GM19468 (cell line): Measurements from ENCODE around the gene SYNRG.
"Not testable (repeated sequence)": the region's sequence is repeated elsewhere in the genome, so short reads cannot be mapped to it uniquely, and the experiment has no call there.

Experiments
- ATAC-seq: cut with Tn5 transposase; IDR thresholded peaks from one replicate; pipeline ENCODE4 v1.9.1; 2021; ENCODE audit warnings: mild to moderate bottlenecking, moderate library complexity, moderate number of reproducible peaks; ENCODE audit not compliant: unreplicated experiment; ENCODE audit errors: extremely low read depth

Gene SYNRG

DNA sequence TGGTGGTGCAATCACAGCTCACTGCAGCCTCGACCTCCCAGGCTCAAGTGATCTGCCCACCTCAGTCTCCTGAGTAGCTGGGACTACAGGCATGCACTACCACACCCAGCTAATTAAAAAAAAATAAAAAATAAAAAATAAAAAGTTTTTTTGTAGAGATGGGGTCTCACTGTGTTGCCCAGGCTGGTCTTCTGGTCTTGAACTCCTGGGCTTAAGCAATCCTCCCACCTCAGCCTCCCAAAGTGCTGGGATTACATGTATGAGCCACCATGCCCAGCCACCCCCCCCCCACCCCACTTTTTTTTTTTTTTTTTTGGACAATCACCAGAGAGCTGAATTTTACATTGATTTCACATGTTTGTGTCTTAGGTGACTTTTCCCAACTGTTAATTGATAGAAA, 97.6 kb downstream of the SYNRG start:
- not testable (repeated sequence) for ATAC-seq

DNA sequence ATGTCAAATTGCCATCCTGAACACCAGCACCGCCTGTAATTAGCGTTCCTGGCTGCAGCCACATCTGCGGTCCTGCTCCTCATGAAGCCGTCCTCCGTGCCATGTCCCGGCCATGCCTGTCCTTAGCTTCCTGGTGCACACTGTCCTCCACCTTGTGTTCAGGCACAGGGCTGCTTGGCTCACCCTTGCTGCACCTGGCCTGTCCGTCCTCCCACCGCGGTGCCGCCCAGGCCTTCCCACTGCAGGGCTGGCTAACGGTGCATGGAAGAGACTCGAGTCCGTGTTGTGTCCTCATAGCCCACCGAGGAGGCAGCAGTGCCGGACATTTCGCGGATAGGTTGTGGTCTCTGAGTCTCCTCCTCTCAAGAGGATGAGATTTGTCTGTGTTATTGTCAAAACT, 99.2 kb downstream of the SYNRG start:
- ATAC-seq, result no peak

DNA sequence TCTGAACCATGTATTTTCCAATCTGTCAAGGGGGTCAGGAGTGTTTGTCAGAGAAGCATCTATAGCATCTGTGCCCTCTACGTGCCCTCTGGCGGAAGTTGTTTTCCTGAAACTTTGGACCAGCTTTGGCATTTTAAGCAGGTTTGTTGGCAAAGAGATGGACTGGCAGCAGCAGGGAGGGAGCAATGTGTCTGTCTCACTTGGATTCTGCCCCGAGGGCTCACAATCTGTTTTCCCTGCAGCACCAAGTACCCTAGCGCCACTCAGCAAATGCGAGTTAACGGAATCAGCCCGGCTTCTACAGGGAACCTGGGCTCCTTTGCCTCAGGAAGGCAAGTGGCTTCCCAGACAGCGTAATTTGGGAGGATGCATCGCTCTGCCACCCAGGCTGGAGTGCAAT, 102.1 kb downstream of the SYNRG start:
- no peak for ATAC-seq

DNA sequence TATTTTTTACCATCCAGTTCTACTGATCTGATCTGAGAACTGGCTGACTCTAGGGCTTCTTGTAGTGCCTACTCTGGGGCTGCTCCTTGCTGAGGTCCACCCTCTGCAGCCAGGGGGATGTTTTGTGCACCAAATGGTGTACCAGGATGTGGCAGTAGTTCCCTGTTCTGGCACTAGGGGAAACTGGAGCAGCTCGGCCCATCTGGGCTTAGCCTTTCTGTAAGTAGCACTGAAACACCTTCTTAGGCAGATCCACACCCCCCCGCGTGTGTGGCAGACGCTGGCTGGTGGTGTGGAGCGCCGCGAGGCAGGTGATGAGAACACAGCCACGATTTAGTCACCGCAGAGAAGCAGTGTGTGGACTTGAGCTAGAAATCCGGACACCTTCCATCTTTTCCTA, 102.5 kb downstream of the SYNRG start:
- no peak for ATAC-seq

DNA sequence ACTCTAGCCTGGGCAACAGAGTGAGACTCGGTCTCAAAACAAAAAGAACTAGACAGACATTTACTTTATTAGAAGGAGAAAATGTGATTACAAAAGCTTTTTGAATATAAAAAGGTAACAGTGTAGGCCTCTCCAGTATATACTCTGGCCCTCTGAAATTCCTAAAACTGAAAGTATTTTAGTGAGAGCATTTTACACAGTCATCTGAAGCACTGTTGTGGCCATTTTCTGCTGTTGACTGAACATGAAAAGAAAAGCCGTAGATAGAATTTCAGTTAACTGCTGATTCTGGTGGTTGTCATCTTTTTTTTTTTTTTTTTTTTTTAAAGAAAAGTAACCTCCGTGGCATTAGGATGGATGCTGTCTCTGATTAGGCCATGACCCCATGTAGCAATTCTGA, 103.9 kb downstream of the SYNRG start:
- no peak for ATAC-seq

DNA sequence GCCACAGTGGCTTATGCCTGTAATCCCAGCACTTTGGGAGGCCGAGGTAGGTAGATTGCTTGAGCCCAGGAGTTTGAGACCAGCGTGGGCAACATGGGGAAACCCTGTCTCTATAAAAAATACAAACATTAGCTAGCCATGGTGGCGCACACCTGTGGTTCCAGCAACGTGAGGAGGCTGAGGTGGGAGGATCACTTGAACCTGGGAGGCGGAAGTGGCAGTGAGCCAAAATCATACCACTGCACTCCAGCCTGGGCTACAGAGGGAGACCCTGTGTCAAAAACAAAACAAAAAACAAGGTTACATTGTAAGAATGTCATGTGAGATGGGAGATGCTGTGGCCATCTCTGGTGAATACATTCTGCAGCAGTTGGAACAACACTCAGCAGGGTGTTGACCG, 106.1 kb downstream of the SYNRG start:
- no peak for ATAC-seq

DNA sequence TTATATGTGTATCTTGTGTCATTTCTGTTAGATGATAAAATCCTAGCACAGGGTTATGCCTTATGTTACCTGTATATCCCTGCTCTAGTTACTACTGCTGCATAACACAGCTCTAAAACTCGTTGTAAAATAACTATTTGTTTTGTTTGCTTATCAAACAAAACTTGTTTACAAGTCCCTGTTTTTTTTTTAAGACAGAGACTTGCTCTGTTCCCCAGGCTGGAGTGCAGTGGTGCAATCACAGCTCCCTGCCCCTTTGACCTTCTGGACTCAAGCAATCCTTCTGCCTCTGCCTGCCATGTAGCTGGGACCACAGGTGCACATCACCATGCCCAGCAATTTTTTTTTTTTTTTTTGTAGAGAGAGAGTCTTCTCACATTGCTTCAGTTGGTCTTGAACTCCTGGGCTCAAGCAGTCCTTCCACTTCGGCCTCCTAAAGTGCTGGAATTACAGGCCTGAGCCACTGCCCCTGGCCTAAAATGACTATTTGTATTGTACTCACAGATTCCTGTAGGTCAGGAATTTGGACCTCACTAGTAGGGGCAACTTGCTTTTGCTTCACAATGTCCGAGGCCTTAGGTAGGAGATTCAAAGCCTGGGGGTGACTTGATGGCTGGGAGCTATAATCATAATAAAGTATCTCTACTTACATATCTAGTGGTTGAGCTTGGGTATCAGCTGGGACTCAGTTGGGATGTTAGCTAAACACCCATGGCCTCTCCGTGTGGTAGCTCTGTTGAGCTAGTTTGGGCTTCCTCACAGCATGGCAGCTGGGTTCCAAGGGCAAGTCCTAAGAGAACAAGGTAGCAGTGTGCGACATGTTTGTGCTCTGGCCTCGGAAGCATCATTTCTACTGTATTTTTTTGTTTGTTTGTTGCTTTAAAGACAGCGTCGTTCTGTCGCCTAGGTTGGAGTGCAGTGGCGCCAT, 106.9 kb downstream of the SYNRG start:
- ATAC-seq, result no peak

DNA sequence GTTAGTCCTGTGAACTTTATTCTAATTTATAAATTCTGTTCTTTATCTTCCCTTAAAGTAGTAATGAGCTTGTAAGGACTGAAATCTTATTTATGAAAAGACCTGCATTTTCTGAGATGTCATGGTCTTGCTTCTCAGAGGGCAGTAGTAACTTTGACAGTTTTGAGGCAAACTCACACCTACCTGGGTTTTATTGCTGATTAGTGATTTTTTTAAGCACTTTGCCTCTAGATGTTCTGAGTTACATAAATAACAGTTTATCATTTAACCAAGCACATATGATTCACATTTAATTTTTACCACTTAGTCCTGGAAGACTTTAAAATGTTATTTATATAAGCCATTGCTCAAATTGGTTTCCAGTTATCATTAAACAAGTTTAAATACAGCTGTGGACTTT, 108.8 kb downstream of the SYNRG start:
- no peak for ATAC-seq

DNA sequence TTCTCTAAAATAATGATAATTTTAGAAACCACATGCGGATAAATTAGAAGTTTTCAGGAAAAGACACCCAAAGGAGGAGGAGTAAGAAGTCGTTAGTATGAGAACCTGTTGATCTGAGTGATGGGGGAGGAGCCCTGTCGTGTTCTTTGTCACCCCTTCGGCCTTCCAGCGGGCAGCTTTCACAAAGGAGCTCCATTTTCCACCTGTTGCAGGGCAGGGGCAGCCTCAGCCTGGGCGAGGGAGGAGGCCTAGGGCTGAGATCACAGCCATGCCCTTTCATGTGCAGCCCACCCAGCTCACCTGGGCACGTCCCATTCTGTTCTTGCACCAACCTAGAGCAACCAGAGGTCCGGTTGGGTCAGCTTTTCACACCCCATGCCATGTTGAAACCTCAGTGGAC, 114.2 kb downstream of the SYNRG start:
- ATAC-seq, result no peak

DNA sequence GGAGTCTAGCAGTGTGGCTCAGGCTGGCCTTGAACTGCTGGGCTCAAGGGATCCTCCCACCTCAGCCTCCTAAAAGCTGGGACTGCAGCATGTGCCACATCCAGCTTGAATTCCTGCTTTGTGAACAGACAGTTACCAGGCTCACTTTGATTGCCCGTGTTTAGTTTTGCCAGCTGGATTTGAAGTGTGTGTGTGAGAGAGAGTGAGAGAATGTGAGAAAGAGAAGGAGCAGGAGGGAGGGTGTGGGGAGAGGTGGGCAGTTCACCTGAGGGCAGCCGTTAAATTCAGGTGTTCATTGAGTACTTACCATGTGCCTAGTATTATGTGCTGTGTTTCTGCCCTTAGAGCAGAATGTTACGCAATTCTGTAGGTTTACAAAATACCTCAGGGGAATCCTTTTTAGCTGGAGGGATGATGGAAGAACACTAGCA, 114.8 kb downstream of the SYNRG start:
- no peak for ATAC-seq

DNA sequence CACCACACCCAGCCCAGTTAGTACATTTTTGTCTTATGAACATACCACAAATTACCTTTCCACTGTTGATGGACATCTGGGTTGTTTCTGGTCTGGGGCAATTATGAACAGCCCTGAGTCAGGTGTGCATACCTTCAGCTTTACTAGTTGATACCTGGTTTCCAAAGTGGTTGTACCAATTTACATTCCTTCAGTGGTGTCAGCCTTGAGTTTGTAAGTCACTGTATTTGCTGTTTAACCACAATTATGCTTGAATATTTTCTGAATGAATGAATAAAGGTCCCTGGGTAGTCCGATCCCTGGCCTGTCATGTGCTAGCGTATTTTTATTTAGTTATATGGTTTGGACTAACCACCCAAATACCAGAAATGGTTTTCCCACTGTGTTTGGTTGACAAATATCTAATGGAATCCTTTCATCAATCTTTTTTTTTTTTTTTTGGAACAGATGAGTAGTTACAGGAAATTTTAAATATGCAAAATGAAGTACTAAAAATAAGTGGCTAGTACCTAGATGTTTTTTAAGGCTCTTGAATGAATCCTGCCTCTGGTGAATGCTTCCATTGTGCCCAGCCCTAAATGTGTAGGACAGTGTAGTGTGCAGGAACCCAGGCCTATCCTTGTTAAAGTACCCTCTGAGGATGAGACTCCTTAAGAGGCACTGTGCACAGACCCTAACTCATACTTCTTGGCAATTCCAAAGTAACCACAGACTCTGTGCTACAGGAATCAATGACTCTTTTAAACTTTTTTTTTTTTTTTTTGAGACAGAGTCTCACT, 115.8 kb downstream of the SYNRG start:
- ATAC-seq, result no peak

DNA sequence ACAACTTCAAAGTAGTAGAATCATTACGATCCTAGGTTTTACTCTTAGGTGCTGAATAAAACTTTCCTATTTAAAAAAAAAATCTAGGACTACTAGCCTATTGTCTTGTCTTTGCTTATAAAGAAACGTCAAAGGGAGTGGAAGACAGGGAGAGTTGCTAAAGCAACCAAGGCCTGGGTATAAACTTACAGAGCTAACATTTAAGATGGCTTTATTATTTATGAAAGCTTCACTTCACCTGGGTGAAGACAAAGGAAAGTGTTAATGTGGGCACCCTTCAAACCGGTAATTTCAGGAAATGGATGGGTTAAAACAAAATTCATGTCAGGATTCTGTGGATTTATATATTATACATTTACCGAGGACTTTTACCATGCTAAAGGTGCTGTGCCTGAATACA, 117.1 kb downstream of the SYNRG start:
- no peak for ATAC-seq

DNA sequence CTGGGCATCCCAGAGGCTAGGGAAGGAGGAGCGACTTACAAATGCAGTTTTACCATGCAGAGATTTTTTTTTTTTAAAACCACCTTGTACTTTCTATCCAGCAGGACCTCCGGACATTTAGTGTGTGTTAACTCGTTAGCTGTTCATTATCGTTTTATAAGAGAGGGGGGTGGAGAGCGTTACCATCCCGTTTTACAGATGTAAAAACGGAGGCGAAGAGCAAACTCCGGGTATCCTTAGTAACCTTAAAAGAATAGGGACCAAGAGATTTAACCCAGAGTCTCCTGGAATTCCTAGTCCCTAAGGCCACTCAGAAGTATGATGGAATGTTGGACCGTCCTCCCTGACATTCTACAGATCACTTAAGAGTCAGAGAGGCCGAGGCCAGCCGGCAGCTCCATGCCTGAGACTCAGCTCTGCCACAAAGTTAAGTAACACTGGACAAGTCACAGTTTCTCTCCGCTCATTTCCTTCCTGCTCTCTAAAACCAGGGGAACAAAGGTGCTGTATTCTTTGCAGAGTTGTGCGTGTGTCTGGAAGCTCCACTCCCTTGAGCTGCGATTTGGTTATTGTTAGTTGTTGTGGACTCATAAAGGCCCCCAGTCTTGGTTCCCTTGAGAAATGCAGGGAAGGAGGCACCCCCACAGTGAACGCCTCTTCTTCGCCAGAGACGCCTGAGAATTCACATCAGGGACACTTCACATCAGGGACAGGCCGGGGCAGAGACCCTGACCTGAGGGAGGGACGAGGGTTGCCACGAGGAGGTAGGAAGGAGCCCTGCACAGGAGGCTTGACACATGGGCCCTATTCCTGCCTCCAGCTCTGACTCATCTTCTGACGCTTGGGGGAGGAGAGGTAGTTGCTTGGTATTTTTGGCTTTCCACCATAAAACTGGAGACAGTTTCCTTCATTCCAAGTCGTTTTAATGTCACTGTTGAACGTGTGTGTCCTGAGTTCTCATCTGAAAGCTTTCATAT, 118.3 kb downstream of the SYNRG start:
- ATAC-seq, result no peak

DNA sequence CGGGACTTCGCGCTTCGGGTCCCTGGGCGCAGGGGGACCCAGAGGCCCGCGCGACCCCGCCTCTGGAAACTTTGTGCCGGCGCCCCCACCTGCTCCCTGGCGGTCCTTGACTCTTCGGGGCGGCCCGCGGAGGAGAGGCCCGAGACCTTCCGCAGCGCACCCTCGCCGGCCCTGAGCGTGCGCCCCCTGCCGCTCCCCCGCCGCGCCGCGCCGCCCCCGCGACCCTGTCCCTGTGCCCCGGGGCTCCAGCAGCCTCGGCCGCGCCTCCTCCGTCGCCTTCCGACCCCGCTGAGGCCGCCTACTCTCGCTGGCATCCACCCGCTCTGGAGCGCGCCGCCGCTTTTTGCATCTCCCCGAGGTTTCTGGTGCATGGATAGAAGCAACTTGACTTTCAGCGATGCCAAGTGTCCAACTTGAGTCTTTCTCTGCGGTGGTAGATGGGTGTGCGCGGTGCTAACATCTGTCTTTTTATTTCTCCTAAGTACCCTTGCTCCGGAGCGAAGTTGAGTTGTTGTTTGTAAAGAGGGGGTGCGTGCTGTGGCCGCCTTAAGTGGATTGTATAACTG, 119.1 kb downstream of the SYNRG start:
- peak; percentile 26 for ATAC-seq

DNA sequence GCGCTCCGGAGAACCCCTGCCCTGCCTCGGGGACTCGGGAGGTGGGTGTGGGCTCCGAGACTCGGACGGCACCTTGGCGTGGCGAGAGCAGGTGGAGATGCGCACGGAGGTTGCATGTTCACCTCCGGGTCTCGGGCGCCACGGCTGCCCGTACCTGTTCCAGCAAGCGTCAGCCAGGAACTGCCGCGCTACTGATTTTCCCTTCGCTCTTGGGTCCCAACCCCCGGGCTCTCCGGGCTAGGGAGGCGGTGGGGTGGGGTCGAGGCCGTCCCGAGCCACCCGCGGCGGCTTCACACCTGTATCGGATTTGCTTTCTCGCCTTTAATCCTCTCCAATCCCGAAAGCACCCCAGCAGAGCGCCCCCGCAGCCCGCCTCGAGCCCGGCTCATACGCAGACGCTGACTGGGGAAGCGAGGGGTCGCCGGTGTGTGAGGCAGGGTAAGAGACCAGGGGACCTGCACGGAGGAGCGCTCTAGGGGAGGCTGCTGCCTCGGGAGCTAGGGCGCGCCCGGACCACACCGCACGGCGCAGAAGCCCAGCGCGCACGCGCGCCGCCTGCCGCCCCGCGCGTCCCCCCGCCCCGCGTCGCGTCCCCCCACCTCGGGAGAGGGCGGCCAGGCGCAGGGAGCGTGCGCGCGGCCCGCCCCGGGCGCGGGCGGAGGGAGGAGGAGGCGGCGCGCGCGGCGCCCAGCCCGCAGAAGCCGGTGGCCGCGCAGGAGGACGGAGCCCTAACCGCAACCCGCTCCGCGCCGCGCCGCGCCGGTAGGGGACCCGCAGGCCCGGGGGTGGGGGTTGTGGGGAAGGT, 119.8 kb downstream of the SYNRG start, which contains the start of gene DUSP14:
Gene DUSP14 (plus strand): TSS at position 695 of the 805 bp plus-strand sequence. CDS start 22,382 bp downstream, outside the sequence.
- ATAC-seq, result peak; percentile 42

DNA sequence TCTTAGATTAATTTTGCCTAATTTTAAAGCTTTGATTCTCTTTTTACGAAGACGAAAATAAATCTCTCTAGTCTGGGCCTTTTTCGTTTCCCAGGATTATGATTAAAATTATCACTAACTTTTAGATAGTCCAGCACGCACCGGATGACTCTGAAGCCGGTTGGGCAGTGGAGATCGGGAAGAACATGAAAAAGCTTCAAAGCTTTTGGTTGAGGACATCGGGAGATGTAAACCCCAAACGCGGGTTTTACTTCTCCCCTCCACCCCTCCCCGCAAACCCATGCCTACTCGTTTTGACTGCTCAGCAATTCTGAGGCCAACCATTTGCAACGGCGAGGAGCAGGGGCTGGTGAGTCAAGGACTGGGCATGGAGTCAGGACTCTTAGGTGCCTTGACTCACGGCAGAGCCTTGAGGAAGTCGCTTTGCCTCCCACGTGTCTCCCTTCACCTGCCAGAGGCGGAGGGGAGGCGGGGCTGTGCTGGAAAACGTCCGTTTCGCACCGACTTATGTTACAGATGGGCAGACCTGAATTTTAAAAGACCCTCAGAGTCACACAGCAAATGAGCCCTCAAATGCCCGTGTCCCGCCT, 120.5 kb downstream of the SYNRG start:
- no peak for ATAC-seq

DNA sequence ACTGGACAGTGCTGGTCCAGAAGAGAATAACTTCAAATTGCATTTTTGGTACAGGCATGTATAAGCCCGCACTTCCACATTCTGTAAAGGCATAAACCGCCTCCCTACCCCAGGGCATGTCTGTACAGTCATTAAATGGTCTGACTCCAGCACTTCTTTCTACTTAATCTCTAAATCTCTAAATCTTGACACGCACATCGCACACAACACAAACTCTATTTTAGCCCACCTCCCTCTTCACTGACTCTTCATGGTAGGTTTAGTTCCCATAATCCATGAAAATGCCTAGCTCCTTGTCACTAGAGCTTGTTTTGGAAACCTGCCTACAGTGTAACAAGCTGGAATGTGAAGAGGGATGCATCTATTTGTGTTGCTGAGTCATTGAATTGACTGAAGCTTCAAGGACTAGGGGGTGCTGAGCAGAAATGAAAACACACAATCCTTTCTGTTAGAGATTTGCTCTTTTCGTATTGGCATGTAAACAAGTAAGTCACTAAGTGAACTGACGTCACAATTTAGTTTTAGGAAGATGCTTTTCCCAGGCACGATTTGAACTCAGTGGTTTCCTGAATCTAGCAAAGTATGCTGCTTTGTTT, 121.1 kb downstream of the SYNRG start:
- ATAC-seq, result no peak

DNA sequence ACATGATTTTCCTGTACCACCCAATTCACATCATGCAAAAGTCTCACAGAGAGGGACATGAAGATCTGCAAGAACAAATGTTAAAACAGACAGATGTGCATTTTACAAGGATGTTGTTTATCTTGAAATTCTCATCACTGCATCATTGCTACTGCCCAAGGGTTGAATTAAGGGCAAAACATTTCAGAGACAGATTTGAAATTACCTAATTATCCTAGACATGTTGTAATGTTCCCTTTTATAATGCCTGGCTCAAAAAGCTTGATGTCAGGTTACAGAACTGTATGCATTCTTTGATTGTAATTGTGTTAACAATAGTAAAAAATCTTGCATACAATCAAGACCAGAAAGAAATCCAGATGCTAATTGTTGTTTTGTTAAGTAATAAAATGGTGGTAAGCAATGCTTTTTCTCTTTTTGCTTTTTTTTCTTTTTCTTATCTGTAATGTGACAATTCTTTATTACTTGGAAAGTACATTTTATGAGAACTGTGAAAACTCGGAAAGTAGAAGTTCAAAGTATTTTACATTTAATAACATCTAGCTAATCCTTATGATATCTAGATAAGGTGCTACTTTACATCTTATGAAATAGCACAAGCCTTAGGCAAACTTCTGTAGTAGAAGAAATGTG, 123.2 kb downstream of the SYNRG start:
- ATAC-seq, result no peak
